ENCODE measurements around the gene RAB17. TPM values are rescaled to one million over a fixed set of nuclear protein-coding genes. Genes with fewer than 3 reads are reported as not detected.
"Not testable (repeated sequence)": the region's sequence is repeated elsewhere in the genome, so short reads cannot be mapped to it uniquely, and the experiment has no call there.

Gene RAB17
- total RNA-seq, 1 donor from 2014 or later = 3.5 TPM

DNA sequence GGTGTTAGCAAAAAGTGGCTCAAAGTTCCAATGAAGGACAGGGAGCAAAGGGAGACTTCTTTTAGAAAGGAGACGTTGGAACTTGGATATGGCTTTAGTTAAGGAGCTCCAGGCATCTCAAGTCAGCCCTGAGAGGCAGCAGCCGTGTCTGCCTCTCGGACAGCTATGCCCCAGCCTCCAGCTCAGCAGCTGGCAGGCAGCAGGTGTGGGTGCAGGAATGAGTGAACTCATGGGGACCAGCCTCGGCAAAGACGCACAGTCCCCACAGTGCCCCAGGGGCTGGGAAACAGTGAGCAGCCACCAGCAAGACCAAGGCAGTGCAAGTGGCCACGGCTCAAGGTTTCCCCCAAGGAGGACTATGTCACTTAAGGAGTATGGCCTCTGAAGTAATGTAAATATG, 35.2 kb upstream of the RAB17 start:
- no peak for DNase-seq (ENCODE audit: low spot score)
- intact Hi-C loops (cut with DNase I) = loop anchor here (5.0 kb wide), 1 partner anchor 37 kb away; no protein-coding TSS in a partner anchor

DNA sequence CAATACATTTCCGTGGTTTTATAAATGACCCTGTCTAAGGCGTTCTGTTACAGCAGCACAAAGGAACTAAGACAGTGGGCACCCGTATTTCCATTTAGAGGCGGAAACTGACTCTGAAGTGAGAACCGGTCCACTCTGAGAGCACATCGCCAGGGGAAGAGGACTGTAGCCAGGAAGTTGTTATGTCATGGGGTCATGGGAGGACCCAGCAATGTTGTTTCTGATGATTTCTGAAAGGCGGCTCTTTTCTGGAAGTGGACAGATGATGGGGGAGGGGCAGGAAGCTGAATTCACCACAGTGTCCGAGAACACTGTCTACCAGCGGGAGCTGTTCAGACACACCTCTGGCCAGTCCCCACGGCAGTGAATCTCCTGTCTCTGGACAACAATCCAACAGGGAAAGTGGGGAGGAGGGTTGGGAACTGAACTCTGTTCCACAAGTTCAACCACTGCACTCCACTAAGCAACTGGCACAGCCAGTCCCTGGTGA, 34.7 kb upstream of the RAB17 start:
- intact Hi-C loops (cut with DNase I) = loop anchor here (5.0 kb wide), 1 partner anchor 37 kb away; no protein-coding TSS in a partner anchor
- DNase-seq (ENCODE audit: low spot score) = no peak

DNA sequence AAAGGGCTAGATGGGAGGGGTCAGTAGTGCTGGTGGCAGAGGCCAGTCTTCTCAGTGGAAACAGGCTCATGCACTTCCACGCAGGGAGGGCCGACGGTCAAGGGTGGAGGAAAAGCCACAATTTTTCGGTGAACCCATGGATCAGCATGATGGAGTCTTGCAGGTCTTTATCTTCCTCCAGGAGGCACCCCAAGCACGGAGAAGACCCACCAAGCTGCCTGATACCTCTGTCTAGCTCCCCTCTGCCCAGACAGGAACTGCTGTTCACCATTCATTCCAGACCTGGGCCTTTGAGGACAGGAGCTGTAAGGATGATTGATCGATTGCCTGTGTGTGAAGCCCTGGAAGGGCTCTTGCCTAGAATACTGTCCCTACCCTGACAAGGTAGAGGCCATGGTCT, 34.0 kb upstream of the RAB17 start:
- no peak for DNase-seq (ENCODE audit: low spot score)
- intact Hi-C loops (cut with DNase I) = no loop called here

DNA sequence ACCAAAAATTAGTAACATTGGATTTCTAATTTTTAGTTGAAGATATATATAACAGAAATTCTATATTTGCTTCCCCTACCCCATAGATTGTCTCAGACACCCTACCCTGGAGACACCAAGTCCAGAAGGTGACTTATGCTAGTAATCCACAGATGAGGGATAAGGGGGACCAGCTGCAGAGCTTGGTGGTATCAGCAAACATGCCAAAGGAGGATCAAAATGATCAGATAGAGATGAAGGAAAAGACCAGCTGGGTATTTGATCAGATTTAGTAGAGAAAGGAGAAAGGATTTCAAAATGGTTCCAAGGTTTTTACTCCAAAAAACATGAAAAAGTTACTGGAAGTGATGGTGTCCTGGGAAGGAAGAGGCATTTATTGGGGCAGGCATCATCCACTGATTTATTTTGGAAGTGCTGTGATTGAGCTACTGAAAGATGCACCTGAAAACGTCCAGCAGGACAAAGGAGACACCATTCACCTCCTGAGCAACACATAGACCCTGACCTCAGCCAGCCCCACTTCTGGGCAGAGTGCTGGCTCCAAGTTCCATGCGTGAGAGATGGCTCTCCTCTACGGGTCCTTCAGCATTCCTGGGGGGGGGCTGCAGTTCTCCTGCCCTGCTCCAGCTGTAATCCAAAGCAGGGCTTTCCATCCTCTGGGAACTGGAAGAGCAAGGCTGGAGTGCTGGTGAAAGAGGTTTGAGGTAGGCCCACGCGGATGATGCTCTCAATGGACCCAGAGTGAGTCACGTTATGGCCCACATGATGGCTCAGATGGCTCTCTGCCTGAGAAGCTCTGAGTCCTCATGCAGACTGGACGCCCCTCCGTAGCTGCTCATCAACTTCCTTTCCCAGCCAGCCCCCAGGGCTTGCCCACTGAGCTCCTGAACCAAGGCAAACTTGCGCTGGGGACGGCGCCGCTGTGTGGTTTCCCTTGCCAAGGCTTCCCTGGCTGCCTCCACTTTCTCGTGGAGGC, 33.2 kb upstream of the RAB17 start:
- DNase-seq (ENCODE audit: low spot score) = no peak
- intact Hi-C loops (cut with DNase I) = no loop called here

DNA sequence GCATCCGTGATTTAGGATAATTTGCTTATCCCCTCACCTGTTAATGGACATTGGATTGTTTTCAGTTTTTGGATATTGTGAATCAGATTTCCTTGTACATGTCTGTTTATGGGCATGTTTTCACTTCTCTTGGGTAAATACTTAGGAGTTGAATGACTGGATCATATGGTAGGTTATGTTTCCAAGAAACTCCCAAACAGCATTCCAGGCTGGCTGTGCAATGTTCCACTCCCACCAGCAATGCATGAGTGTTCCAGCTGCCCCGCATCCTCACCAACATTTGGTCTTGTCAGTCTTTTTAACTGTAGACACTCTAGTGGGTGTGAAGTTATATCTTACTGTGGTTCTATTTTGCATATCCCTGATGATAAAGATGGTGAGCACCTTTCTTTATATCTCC, 27.9 kb upstream of the RAB17 start:
- no peak for DNase-seq (ENCODE audit: low spot score)
- intact Hi-C loops (cut with DNase I) = no loop called here

DNA sequence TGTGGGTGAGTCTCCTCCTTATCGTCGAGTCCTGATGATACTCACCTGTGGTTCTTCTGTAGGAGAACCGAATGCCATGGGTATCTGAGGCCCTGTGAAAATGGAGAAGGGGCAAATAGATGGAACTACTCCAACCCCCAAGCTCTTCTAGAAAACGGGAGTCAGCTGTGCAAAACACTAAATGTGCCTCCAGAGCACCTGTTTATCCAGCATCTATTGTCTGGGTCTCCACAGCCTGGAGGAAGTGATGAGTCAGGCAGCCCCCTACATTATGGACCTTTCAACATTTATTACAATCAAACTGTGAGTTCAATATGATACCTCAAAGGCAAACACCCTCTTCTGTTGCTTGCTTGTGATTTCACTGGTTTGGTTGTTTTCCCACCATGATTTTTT, 27.1 kb upstream of the RAB17 start:
- no peak for DNase-seq (ENCODE audit: low spot score)
- intact Hi-C loops (cut with DNase I) = no loop called here

DNA sequence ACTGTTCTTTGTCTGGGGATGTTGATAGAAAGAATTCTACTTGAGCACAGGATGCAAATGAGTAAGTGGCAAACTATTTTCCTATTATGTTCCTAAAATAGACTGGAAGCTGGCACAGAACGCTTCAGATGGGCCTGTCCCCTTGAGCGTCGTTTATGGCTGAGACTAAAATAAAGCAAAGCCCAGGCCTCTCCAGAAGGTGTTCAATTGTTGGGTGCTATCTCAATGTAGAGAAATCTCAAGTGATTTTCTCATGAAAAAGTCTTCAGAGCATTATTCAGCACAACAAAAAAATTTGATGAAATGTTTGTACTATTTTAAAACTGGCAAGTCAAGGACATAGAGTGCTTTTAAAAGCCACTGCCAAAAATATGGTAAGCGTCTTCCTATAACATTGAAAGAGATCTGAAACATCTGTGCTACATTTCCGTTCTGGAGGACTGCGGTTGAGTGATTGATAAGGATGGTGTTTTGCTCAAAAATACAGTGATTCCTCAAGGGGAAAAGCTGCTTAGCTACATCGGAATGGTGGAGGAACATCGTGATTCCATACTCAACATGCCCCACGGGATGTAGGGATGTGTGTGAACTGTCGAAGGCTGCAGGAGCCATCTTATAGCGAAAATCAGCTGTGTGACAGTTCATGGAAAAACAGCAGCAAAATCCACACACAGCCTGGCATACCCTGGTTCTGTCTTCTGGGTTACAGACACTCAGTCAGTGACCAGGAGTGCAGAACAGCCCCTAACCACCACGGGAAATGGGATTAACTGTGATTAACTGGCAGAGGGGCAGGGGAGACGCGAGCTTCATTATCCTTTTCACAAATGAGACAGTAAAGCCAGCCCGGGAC, 26.4 kb upstream of the RAB17 start:
- intact Hi-C loops (cut with DNase I) = no loop called here

DNA sequence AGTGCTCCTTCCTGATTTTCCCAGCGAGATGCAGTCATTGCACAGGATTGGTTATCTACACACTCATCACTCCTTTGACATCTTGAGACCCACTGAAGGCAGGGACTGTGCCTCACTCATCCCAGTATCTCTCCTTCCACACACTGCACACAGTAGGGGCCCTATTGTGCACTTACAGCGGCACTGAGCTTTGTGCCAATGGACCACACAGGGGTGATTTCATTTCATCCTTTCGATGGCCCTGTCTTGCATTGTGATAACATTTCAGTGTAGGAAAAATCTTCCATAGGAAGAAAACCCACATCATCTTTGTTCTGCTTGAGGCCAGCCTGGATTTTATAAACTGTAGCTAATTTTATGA, 25.8 kb upstream of the RAB17 start:
- no peak for DNase-seq (ENCODE audit: low spot score)
- intact Hi-C loops (cut with DNase I) = no loop called here

More for the DNA sequence above, 26.4 kb upstream of the RAB17 start:
- DNase-seq (ENCODE audit: low spot score) = no peak

DNA sequence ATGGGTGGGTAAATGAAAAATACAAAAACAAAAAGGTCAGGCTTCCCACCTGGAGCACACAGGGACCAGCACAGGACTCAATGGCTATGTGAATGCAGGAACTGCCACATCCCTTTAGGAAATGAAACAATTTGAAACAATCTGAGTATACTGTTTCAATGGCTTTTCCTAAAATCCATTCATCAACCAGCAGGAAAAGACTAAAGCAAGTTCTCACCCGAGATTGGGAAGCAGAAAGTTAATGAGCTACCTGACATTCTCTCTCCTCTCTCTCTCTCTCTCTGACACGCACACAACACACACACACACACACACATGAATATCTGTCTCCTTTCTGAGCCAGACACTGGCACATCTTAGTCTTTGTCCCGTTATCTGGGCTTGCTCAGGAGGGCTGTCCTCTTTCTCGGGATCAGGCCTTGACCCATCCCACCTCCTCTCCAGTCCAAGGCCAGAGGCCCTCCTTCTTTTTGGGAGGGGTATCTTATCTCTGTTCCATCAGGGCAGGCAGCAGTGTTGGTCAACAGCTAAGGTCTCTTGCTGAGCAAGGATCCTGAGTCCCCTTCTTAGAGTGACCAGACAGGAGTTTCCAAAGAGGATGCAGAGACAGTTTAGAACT, 25.2 kb upstream of the RAB17 start:
- intact Hi-C loops (cut with DNase I) = no loop called here
- DNase-seq (ENCODE audit: low spot score) = no peak

DNA sequence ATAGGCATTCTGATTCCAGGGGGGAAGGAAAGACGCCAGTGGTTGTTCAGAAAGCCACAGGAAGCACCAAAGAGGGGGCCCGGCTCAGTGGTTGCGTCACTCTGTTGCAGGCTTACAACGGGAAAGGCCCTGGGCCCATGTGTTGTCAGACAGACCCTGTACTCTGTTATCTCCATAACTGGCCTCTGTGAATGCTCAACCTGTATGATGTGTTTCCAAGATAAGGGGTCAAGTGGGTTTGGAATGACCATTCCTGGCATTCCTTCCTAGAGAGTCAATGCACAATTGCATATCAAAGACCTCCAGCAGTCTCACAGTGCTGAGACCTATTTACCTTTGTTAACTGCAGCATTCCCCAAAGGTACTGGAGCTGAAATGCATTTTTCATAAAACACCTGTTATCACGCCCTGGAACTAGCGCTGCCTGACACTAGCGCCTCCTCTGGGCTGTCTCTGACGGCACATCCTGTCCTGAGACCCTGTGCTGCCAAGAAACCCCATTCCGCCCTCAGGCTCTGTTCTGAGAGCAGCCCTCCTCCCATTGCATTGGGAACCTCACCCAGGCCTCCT, 23.7 kb upstream of the RAB17 start:
- no peak for DNase-seq (ENCODE audit: low spot score)
- intact Hi-C loops (cut with DNase I) = no loop called here

DNA sequence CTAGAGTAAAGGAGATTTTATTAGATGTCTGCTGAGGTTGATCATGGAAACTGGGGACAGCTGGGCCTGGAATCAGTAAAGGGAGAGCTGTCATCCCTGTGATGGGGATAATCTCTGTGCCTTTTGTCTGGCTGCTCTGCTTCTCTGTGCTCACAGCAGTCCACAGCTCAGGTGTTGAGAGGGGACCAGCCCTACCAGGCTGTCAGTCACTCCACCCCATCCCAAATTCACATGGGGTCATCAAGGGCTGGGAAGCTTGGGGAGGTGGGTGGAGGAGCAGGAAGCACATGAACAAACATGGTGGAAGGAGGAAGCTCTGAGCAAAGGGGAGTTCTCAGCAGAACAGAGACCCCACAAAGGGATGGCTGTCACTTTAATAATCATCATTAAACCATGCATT, 23.1 kb upstream of the RAB17 start:
- DNase-seq (ENCODE audit: low spot score) = no peak
- intact Hi-C loops (cut with DNase I) = no loop called here

DNA sequence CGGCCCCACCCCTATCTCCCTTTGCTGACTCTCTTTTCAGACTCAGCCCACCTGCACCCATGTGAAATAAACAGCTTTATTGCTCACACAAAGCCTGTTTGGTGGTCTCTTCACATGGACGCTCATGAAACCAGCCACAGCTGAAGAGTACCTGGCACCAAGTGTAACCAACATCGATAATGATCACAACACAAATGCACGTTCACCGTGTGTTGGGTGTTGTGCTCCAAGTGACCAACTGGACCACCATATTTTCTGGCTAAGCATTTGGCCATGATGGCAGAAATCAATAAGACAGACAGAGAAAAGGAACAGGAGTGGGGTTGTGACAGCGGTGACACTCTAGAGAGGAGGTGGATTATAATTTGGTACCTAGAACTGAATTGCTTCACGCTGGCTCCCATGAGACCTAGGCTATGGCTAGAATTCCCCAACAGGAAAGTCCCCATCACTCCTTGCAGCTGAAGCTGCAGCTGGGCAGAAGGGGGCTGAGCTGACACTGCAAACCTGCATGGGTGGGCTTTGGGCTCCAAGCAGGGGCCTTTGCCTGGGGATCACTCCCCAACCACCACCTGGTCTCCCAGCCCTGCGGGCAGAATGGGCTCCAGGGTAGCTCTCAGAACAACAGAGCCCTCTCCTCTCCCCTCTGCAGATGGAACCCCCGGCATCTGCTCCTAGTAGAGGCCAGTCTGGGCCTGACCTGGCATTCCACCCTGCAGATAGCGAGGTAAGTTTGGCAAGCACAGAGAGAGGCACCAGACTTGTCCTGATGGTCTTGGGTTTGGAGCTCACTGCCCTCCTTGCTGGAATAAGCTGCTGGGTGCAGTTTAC, 22.2 kb upstream of the RAB17 start:
- intact Hi-C loops (cut with DNase I) = no loop called here
- no peak for DNase-seq (ENCODE audit: low spot score)

DNA sequence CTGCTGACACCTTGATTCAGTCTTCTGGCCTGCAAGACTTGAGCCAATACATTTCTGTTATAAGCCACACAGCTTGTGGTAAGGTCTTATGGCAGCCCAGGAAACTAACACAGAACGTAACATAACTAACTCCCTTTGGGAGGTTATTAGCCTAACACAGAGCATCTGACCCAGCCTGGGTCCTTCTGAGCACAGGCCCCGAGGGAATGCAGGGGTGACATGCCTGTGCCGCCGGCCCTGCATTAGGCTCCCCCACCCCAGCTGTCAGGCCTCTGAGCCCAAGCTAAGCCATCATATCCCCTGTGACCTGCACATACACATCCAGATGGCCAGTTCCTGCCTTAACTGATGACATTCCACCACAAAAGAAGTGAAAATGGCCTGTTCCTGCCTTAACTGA, 16.0 kb upstream of the RAB17 start:
- DNase-seq (ENCODE audit: low spot score); intact Hi-C loops (cut with DNase I): not testable (repeated sequence)

DNA sequence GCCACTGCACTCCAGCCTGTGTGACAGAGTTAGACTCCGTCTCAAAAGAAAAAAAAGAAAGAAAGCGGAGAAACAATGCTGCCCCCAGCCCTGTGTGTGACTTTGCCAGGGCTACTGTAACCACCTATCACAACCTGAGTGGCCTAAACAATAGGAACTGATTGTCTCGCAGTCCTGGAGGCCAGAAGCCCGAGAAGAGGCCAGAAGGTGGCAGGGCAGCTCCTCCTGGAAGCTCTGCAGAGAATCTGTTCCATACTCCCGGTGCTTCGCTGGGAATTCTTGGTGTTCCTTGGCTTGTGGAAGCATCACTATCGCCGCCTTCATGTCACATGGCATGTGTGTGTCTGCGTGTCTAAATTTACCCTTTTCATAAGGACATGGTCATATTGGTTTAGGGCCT, 14.4 kb upstream of the RAB17 start:
- DNase-seq (ENCODE audit: low spot score) = no peak
- intact Hi-C loops (cut with DNase I) = loop anchor here (5.0 kb wide), 2 partner anchors 67 to 137 kb away; no protein-coding TSS in a partner anchor

DNA sequence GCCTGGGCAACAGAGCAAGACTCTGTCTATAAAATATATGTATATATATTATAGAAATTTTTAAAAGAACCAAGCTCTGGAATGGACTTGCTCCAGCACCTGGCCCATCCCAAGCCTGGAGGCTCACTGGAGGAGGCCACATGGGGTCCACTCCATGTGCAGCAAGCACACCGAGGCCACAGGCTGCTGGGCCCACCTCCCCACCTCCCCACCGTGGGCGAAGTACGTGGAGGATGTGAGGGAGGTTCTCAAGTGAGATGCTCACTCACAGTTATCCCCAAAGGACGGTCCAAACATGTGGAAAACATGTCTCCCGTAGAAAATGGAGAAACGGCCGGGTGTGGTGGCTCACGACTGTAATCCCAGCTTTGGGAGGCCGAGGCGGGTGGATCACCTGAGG, 13.9 kb upstream of the RAB17 start:
- no peak for DNase-seq (ENCODE audit: low spot score)
- intact Hi-C loops (cut with DNase I) = loop anchor here (5.0 kb wide), 2 partner anchors 68 to 138 kb away; no protein-coding TSS in a partner anchor

DNA sequence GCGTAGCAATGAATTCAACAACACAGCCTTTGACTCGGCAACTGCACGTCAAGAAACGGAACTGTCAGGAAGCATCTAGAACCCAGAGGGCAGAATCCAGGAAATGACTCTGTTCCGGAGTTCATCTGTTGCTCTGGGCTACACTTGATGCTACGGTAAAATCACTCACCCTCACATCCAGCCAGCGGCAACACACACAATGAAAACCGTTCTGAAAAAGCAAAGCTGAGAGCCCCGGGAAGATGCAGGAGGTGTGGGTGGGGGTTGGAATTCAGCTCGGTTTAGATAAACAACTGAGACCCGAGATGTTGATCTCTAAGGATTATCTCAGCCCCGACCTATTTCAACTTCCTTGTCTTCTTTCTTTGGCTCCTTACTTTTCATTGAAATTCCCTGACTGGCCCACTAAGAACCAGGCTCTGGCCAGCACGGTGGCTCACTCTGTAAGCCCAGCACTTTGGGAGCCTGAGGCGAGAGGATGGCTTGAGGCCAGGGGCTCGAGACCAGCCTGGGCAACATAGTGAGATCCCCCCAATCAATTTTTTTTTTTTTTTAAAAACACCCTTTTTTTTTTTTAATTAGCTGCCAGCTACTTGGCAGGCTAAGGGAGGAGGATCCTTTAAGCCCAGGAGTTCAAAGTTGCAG, 13.3 kb upstream of the RAB17 start:
- intact Hi-C loops (cut with DNase I) = loop anchor here (5.0 kb wide), 2 partner anchors 68 to 138 kb away; no protein-coding TSS in a partner anchor
- no peak for DNase-seq (ENCODE audit: low spot score)

DNA sequence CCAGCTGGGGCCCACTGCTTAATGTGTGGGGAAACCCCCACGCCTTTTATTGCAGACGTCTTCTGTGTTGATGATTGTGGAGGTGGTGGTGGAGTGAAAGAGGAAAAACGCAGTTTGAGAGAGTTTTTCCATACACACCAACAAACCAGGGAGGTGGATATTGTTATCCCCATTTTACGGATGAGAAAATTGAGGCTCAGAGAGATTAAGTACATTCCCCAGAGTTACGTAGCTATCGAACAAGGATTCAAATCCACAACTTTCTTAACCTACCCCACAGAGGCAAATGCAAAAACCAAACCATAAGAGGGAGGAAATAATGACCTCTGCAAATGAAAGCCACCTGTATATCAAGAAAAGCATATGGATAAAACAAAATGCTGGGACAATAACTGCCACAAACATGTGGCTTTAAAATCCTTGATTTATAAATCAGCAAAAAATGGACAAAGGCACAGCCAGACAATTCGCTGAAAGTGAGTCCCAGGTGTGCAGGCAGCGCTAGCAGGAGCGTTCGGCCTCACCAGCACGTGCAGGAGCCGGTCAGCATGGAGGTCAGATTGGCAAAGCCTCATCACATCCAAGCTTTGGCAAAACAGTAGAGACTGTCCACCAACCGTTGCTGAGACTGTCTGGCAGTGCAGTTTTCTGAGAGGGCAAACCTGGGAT, 12.6 kb upstream of the RAB17 start:
- intact Hi-C loops (cut with DNase I) = loop anchor here (5.0 kb wide), 2 partner anchors 69 to 139 kb away; no protein-coding TSS in a partner anchor
- DNase-seq (ENCODE audit: low spot score) = no peak

Data from cardiac septum (tissue), 1 donor.